GM18507 (cell line): ENCODE data around the gene FSTL1.

Source experiments
- DNase-seq: peaks from one replicate; pipeline ENCODE4 v3.0.0; 2011; ENCODE audit warnings: low read depth; ENCODE audit not compliant: insufficient read length; ENCODE audit errors: extremely low spot score
- FAIRE-seq: peaks from 2 replicates; lab custom pipeline; 2011; peaks lifted over from hg19 to GRCh38; lab: Jason Lieb, UNC

The FSTL1 gene

GRCh38 chr3:120442975-120443517 is 7.7 kb downstream of the FSTL1 start:
- DNase-seq (no peak), FAIRE-seq (no peak)

DNA sequence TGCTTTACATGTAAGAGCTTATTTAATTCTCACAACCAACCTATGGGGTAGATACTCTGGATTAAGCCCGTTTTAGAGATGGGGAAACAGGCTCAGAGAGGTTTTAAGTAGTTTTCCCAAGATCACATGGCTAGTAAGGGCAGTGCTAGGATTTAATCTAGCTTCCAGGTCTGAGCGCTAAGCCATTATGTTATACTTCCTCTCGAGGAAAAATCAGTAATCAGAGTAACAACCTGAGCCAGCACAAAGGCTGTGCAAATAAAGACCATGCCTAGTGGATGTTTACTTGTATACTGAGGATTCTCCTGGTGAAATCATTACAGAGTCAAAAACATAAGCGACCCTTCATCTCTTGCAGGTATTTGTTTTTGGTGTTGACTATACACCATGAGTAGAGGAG is 9.0 kb downstream of the FSTL1 start:
- DNase-seq (no peak), FAIRE-seq (no peak)

DNA sequence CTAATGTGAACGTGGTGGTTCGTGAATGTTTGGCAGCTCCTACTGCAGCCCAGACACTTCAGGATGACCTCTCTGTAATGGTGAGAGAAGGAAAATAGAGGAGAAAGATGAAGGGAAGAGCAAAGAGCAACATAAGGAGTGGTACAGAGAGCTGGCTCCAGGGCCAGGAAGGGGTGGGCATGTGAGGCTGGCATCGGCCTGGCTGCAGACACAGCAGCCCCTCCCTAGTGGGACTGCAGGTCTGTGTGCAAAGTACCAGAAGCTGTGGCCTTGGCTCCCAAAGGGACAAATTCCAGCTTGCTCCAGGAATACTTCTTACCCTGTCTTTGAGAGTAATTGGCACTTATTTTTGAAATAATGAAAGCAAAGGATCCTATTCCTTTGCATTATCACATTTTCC is 10.0 kb downstream of the FSTL1 start:
- DNase-seq (no peak), FAIRE-seq (no peak)

DNA sequence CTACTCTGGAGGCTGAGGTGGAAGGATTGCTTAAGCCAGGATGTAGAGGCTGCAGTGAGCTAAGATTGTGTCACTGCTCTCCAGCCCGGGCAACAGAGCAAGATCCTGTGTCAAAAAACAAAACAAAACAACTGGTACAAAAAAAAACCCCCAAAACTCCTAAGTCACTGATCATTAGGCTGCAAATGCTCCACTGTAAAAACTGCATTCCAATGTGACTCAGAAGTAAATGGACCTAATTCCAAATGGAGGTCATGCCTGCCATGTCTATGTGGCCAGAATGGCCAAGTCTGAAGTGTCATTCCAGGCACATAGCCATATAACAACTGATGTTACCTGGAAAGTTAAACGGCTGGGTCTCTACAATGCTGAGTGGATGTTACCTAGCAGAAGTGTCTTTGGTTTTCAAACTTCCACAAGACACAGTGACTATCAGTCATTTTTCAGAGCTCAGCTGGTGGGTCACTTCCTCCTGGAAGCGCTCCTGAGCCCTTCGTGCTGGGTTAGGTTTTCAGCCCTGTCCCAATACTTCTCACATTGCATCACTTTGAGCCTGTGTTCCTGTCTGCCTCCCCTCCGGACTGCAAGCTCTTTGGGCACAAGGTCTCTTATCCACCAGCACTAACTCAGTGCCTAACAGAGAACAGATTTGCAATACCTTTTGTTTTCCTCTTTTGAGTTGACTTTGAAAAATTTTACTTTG is 10.6 kb downstream of the FSTL1 start:
- DNase-seq: no peak
- FAIRE-seq: no peak

GRCh38 chr3:120438665-120439370 is 12.0 kb downstream of the FSTL1 start:
- FAIRE-seq (no peak), DNase-seq (no peak)

DNA sequence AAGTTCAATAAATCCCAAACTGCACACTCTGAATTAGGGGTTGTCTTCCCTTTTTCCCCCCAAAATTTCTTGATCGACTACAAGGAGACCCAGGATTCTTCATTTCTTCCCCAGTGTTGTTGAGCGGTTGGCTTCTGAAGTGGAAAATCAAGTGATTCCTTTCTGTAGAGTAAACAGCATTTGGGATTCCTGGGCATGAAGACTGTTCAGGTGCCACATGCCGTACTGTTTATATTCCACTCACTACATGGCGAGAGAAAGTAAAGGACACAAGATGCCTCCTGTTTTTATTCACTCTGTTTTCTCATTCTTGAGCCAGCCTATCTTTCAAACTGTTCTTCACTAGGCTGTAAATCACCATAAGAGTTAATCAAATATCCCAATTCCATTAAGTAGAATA is 12.6 kb downstream of the FSTL1 start:
- no peak for FAIRE-seq
- no peak for DNase-seq

GRCh38 chr3:120437559-120437958 is 13.2 kb downstream of the FSTL1 start:
- no peak for DNase-seq
- FAIRE-seq: no peak

DNA sequence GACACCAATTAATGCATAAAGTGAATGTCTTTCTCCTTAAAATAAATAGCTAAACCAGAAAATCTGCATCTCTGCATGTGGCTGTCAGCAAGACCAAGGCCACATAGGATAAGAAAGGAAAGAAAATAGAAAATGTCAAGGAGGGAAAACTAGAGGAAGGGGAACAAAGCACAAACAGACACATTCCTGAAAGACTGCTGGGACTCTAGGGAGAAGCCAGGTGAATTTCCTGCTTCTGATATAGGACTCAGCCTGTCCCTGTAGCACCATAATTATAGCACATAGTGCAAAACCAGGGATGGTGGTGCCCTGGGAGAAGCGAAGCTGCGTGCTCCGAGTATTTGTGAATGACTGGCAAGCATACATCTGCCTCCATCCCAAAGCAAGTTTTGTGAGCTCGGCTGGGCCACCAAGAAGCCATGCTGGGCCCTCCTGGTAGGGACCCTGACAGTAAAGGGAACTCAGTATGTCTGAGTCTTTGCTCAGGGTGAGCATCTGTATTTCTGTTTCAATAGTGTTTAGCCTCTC is 14.2 kb downstream of the FSTL1 start:
- DNase-seq (no peak), FAIRE-seq (no peak)

DNA sequence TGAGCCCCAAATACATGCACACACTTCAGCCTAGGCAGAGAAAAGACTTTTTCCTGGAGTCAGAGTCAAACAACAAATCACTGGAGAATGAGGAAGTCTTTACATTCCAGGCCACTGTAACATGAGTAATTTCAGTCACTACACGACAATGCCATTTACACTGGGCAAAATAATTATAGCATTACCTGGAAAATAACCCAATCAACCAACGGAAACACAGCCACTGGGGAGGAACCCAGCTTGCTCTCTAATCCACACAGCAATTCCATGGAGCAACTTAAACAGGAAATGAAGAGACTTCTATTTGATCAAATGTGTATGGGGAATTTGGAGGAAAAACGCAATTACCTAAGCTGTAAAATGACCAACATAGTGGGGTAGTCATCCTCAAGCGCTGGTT is 15.2 kb downstream of the FSTL1 start:
- FAIRE-seq: no peak
- DNase-seq: no peak

GRCh38 chr3:120433662-120434331 is 17.0 kb downstream of the FSTL1 start:
- DNase-seq: no peak
- no peak for FAIRE-seq

DNA sequence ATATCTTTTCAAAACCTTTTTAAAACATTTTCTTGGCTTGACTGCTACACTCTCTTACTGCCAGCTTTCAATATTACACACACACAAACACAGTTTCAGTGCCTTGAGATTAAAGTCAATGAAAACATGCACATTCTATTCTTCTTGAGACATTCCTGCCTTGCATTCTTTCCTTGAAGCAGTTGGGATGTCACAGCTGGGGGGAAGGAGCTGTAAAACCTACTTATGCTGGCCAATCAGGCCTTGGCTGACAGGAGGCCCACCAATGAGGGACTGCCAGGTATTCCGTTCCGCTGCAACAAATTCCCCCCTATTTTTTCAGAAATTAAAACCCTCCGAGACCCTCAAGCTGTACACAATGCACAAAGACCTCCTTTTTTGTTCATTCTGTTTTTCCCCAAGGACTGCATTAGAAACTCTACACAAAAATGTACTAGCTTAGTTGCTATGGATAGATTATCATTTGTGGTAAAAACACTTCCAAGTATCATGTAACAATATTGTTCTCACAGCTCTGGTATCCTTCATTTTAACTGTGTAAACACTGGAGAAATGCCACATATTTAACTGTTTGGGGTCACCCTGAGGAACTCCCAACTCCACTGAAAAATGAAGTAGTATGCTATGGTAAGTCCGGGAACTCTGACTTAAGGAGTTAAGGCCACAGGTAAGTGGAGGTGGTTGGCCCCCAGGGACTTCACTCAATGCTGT is 18.5 kb downstream of the FSTL1 start:
- no peak for FAIRE-seq
- DNase-seq: no peak

DNA sequence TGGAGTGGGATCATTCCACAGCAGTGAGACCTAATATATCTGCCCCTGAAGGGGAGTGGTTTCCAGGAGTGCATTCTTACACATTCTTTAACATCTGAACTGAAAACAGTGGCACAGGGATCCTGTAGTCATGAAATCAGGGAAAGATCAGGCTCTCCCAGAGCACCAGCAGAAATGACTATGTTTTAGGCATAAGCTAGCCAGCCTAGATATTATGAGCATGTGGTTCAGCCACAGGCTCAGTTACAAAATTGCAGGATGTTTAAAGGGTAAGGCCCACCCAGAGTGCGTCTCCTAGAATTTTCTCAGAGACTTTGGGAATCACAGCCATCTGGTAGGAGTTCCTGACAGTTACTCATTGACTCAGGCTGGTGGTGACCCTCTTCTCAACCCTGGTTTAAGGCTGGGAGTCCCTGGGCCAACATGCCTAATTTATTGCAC is 20.9 kb downstream of the FSTL1 start:
- DNase-seq (no peak), FAIRE-seq (no peak)

DNA sequence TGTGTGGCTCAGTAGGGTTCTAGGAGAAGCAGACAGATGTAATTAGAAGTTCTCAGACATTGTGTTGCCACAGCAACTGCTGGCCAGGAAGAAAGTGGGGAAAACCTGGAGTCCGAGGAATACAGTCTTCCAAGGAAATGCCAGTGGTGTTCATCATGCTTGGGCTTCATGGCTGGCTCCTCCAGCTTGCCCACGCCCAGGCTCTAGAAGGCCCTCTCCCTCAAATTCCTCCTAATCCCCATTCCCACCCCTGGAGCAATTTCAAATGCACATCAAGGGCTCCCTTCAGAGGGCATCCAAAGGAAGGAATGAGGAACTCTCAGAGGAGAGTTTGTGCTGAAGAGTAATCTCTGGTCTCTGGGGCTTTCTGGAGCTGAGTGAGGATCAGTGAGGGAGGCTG is 21.9 kb downstream of the FSTL1 start:
- DNase-seq (no peak), FAIRE-seq (no peak)

DNA sequence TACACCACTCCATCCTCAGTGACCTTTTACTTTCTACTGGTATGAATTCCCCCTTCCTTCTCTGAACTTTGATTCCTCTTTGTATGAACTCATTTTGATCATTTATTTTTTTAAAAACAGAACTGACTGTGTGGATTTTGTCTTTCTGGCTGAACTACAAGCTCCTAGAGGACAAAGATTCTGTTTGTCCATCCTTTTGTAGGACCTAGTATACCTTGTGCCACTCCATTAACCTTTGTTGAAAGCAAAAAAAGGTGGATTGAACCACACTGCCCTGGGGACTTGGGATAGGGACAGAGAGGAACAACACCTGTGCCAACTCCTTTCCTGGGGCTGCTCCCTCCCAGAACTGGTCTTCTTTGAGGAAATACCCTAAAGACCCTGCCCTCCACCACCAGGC is 23.6 kb downstream of the FSTL1 start:
- FAIRE-seq (no peak), DNase-seq (no peak)

- no peak for DNase-seq
- FAIRE-seq: no peak
These were observed 25.1 kb downstream of the FSTL1 start for GRCh38 chr3:120425572-120426250.

GRCh38 chr3:120424976-120425570 is 25.7 kb downstream of the FSTL1 start:
- DNase-seq: no peak
- FAIRE-seq: no peak

DNA sequence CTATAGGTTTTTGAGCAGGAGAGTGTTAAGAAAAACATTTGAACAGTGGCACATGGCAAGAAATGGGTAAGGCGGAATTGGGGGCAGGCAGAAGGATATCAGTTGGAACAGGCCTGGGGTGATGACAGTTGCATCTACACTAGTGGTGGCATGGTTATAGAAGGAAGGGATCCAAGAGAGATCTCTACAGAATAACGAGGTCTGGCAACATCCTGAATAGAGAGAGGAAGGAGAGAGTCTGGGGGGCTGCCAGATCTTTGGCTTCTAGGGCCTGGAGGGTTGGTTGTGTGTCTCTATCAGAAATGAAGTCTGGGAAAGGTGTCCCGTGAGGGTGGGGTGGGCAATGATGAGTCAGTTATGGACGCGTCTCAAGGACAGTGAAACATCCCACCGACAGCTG is 26.3 kb downstream of the FSTL1 start:
- DNase-seq (no peak), FAIRE-seq (no peak)

DNA sequence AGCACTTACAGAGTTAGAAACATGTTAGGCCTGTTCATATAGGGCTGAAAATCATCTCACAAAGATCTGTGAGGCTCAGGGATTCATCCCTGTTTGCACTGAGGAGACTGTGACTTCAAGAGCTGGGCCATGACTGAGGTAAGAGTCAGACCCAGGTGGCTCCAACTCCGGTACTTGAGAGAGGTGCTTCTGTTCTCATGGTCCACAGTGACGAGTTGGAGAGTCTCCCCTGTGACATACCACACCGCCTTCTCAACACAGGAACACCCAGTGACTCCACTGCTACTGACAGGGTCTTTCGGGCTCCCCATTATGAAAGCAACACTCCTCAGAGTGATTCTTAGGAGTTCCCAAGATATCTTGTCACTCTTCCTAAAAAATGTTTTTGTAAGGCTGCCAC is 27.4 kb downstream of the FSTL1 start:
- DNase-seq (no peak), FAIRE-seq (no peak)

DNA sequence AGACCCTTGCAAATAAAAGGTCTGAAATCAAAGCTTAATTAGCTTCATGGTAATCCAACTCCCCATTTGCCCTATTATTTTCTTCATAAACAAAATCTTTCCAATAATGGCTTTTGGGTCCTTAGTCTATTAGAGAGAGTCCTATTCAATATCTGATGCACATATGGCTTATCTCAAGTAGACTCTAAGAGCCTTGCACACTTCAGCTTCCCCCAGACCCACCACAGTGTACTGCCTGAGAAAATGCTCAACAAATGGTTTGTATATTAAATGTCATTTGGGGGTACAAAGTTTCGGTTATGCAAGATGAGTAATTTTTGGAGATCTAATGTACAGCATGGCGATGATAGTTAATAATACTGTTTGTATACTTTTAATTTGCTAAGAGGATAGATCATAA is 28.9 kb downstream of the FSTL1 start:
- DNase-seq (no peak), FAIRE-seq (no peak)
